ENCODE results near the gene LTO1. TPM values are rescaled to one million over a fixed set of nuclear protein-coding genes. Genes with fewer than 3 reads are reported as not detected.

Gene LTO1
- total RNA-seq: 10 to 100 TPM; 21.0 to 41.4 (median 31.3) TPM
- 10 to 100 TPM; 17.5 to 32.3 (median 30.8) TPM for polyA plus RNA-seq
- long read RNA-seq, donor 1, partial matches to known transcripts: 0 of 3 reads
- long read RNA-seq, donor 1, other reads (novel, unspliced or antisense): 0 of 3 reads
- long read RNA-seq, donor 2, partial matches to known transcripts: 0 of 3 reads
- long read RNA-seq, donor 2, other reads (novel, unspliced or antisense): 0 of 3 reads

- Histone ChIP-seq H3K4me3 (peak within 1 kb of the TSS; percentile 82 to 100 (median 94)), H3K36me3 (peaks cover 0 to 32% (median 30%) of the 10 kb centered on the region in 6 donors), H3K9me3 (no peaks in the 10 kb centered on the region), H3K4me1 (peaks cover 13 to 43% (median 36%) of the 10 kb centered on the region in 6 donors), H3K27me3 (replicated peaks in 1 of 7) (peaks cover 0 to 4% (median 0%) of the 10 kb centered on the region in 7 donors), H3K27ac (peak within 1 kb of the TSS; percentile 67 to 93 (median 88))
- TF ChIP-seq POLR2AphosphoS5 (IDR thresholded peaks at IDR 0.05): peak; percentile 94 to 97 (median 96)
- peak in 1 of 3 donors; percentile 35 for TF ChIP-seq POLR2A (IDR thresholded peaks at IDR 0.05)
- peak in 3 of 11 experiments; percentile 7 to 21 (median 10) for TF ChIP-seq CTCF (IDR thresholded peaks at IDR 0.05 in 8 of 11, conservative IDR thresholded peaks at IDR 0.05 in 3 of 11)
- WGBS, 5 donors: 3 to 6% (median 3%) methylated on average over 38 to 72 of the region's 72 CpGs
- peak; percentile 99 for DNase-seq
- intact Hi-C loops (cut with DNase I; ENCODE audit: low total_unique reads): no loop called here
Measured at GRCh38 chr11:69674886-69675714, at the start of gene LTO1. LTO1 (minus strand) TSS chr11:69675353; CDS start chr11:69675239, 114 bp downstream.

GRCh38 chr11:69721745-69722144 lies 46.6 kb upstream of the LTO1 start:
- peaks cover 0 to 7% (median 0%) of the 10 kb centered on the region in 6 donors for H3K4me1 ChIP-seq
- no peak overlapping the region for H3K27ac ChIP-seq
- no peak overlapping the region for H3K4me3 ChIP-seq
- DNase-seq: no peak
- peaks cover 0 to 99% (median 38%) of the 10 kb centered on the region in 7 donors for H3K27me3 ChIP-seq (replicated peaks in 1 of 7)
- no peaks in the 10 kb centered on the region for H3K36me3 ChIP-seq
- intact Hi-C loops (cut with DNase I; ENCODE audit: low total_unique reads): no loop called here
- no peaks in the 10 kb centered on the region for H3K9me3 ChIP-seq
- TF ChIP-seq CTCF (IDR thresholded peaks at IDR 0.05 in 8 of 11, conservative IDR thresholded peaks at IDR 0.05 in 3 of 11): no peak
- TF ChIP-seq POLR2A (IDR thresholded peaks at IDR 0.05): no peak
- no peak for TF ChIP-seq POLR2AphosphoS5 (IDR thresholded peaks at IDR 0.05)
- 31 to 43% (median 38%) methylated on average over 9 of the region's 9 CpGs for WGBS, 5 donors

GRCh38 chr11:69721106-69721505 lies 46.0 kb upstream of the LTO1 start:
- Histone ChIP-seq H3K4me3 (no peak overlapping the region), H3K27me3 (replicated peaks in 1 of 7) (peaks cover 0 to 99% (median 34%) of the 10 kb centered on the region in 7 donors), H3K27ac (no peak overlapping the region), H3K9me3 (no peaks in the 10 kb centered on the region), H3K4me1 (peaks cover 0 to 7% (median 0%) of the 10 kb centered on the region in 6 donors), H3K36me3 (no peaks in the 10 kb centered on the region)
- no peak for DNase-seq
- intact Hi-C loops (cut with DNase I; ENCODE audit: low total_unique reads): no loop called here
- TF ChIP-seq POLR2AphosphoS5 (IDR thresholded peaks at IDR 0.05) (no peak), CTCF (IDR thresholded peaks at IDR 0.05 in 8 of 11, conservative IDR thresholded peaks at IDR 0.05 in 3 of 11) (no peak), POLR2A (IDR thresholded peaks at IDR 0.05) (no peak)
- 24 to 38% (median 26%) methylated on average over 14 of the region's 14 CpGs for WGBS, 5 donors

GRCh38 chr11:69718912-69719311 lies 43.8 kb upstream of the LTO1 start:
- H3K4me1 ChIP-seq: peaks cover 0 to 7% (median 0%) of the 10 kb centered on the region in 6 donors
- peaks cover 0 to 91% (median 30%) of the 10 kb centered on the region in 7 donors for H3K27me3 ChIP-seq (replicated peaks in 1 of 7)
- no peak overlapping the region for H3K4me3 ChIP-seq
- H3K36me3 ChIP-seq: no peaks in the 10 kb centered on the region
- intact Hi-C loops (cut with DNase I; ENCODE audit: low total_unique reads): no loop called here
- no peaks in the 10 kb centered on the region for H3K9me3 ChIP-seq
- DNase-seq: no peak
- TF ChIP-seq POLR2A (IDR thresholded peaks at IDR 0.05): no peak
- no peak for TF ChIP-seq CTCF (IDR thresholded peaks at IDR 0.05 in 8 of 11, conservative IDR thresholded peaks at IDR 0.05 in 3 of 11)
- TF ChIP-seq POLR2AphosphoS5 (IDR thresholded peaks at IDR 0.05): no peak
- no peak overlapping the region for H3K27ac ChIP-seq
- 72 to 84% (median 79%) methylated on average over 6 to 8 of the region's 8 CpGs for WGBS, 5 donors

All from spleen (tissue), 13 donors.